Tibial artery (tissue), 4 donors: Measurements from ENCODE around the gene URI1.
A peak's percentile ranks its signal among the peaks of the same experiment; 100 is the strongest.

Experiments
- DNase-seq, 2 donors: peaks; one replicate each; pipeline ENCODE4 v3.0.0-alpha.2; 2019
- H3K27ac ChIP-seq, 2 donors: fragments of 200-600 bp; sonication (generic) in 1 of 2; 1 replicate in 1 of 2; 2 replicates in 1 of 2; pipeline ENCODE4 v1.5.1; 2018 to 2019; ENCODE audit warnings: mild to moderate bottlenecking in 1 of 2
- H3K27me3 ChIP-seq, 2 donors: fragments of 200-600 bp; sonication (generic) in 1 of 2; one replicate each; pipeline versions ENCODE4 v1.5.1 to v1.6.0; 2016 to 2019
- H3K36me3 ChIP-seq, 3 donors: fragments of 200-600 bp; sonication (generic) in 2 of 3; one replicate each; pipeline ENCODE4 v1.5.1; 2016 to 2019; ENCODE audit warnings: mild to moderate bottlenecking in 2 of 3
- H3K4me1 ChIP-seq, 4 donors: fragments of 200-600 bp; sonication (generic) in 2 of 4; 1 replicate in 3 of 4; 2 replicates in 1 of 4; pipeline ENCODE4 v1.5.1; 2016 to 2019
- H3K4me3 ChIP-seq, 2 donors: fragments of 200-600 bp; sonication (generic) in 1 of 2; 1 replicate in 1 of 2; 2 replicates in 1 of 2; pipeline ENCODE4 v1.5.1; 2018 to 2019; ENCODE audit warnings: mild to moderate bottlenecking in 2 of 2
- H3K9me3 ChIP-seq, 3 donors: fragments of 200-600 bp; sonication (generic) in 1 of 3; one replicate each; pipeline ENCODE4 v1.5.1; 2016 to 2019
- CTCF ChIP-seq, 2 experiments: fragments of 200-600 bp in 1 of 2; fragments of 450-650 bp in 1 of 2; IDR thresholded peaks; one replicate each; pipeline ENCODE4 v1.5.1; 2017 to 2019; ENCODE audit warnings: antibody characterized with exemption in 2 of 2, mild to moderate bottlenecking in 1 of 2, moderate library complexity in 1 of 2
- intact Hi-C: fragments of 100-400 bp; cut with DNase I; formaldehyde crosslinking; loops from one replicate; pipeline ENCODE4 v1.15.0; 2023; ENCODE audit warnings: low total_unique reads

The URI1 gene, protein sequence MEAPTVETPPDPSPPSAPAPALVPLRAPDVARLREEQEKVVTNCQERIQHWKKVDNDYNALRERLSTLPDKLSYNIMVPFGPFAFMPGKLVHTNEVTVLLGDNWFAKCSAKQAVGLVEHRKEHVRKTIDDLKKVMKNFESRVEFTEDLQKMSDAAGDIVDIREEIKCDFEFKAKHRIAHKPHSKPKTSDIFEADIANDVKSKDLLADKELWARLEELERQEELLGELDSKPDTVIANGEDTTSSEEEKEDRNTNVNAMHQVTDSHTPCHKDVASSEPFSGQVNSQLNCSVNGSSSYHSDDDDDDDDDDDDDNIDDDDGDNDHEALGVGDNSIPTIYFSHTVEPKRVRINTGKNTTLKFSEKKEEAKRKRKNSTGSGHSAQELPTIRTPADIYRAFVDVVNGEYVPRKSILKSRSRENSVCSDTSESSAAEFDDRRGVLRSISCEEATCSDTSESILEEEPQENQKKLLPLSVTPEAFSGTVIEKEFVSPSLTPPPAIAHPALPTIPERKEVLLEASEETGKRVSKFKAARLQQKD

DNA sequence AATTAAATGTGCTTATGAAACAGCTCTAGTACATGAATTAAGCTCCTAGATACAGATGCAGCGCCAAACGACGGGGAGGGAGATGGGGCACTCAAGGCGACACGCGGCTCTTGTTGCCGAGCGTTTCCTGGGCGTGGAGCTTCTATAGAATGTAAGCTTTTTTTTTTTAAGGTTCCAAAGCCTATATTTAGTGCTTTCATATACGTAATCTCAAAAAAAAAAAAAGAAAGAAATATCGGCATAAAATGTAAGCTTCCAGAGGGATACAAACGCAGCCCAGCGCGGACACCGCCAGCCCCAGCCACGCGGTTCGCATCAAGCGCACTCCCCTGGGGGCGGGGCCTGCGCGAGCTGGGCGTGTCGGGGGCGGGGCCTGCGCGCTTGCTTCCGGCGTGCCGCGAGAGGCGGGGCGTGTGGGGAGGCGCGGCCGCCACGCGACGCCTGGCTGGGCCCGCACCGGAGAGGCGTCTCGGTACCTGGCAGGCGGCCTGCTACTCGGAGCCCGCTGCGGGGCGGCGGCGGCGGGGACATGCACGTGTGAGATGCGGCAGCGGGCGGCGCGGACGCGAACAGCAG is at the start of gene URI1:
Gene URI1 (plus strand): TSS at position 412 of the 576 bp plus-strand sequence. CDS start 309 bp downstream, outside the sequence.
- intact Hi-C loops, result loop anchor here (2.0 kb wide), 1 partner anchor 229 kb away; no protein-coding TSS in a partner anchor
- DNase-seq, result peak; percentile 84 to 95

DNA sequence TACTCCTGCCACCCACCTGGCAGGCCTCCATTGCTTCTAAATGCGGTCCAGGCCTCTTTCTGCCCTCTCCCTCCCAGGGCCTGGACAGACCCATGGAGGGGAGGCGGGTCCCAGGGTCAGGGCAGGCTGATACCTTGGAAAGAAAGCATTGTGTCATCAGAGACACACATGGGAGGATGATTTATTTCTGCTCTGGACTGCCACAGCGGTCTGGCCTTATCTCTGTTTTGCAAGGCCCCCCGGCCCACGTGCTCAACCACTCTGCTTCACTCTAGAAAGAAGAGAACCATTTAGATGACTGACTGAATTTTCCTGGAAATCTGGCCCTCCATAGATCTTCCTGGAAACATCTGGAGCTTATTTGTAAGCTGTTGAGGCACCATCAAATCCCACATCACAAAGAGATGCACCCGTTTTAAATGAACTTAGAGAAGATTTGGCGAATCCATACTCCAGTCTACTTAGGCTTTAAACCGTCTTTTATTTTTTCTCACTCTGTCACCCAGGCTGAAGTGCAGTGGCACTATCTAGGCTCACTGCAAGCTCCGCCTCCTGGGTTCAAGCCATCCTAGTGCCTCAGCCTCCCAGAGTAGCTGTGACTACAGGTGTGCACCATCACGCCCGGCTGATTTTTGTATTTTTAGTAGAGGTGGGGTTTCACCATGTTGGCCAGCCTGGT is 48.3 kb upstream of the URI1 start:
- Histone ChIP-seq H3K27ac (no peak overlapping the region), H3K4me1 (no peaks in the 10 kb centered on the region), H3K4me3 (no peak overlapping the region), H3K9me3 (no peaks in the 10 kb centered on the region), H3K27me3 (peaks cover 0 to 5% of the 10 kb centered on the region in 2 donors), H3K36me3 (no peaks in the 10 kb centered on the region)
- peak in 1 of 2 donors; percentile 5 for DNase-seq
- no peak for TF ChIP-seq CTCF (IDR thresholded peaks at IDR 0.05)
- intact Hi-C loops, result no loop called here

More for the DNA sequence above, at the start of gene URI1:
- Histone ChIP-seq H3K9me3 (peaks cover 0 to 4% (median 0%) of the 10 kb centered on the region in 3 donors), H3K27ac (peak within 1 kb of the TSS; percentile 75), H3K36me3 (no peaks in the 10 kb centered on the region), H3K27me3 (peaks cover 0 to 2% of the 10 kb centered on the region in 2 donors), H3K4me3 (peak within 1 kb of the TSS; percentile 72 to 81), H3K4me1 (peaks cover 0 to 43% (median 17%) of the 10 kb centered on the region in 4 donors)
- TF ChIP-seq CTCF (IDR thresholded peaks at IDR 0.05), result no peak

DNA sequence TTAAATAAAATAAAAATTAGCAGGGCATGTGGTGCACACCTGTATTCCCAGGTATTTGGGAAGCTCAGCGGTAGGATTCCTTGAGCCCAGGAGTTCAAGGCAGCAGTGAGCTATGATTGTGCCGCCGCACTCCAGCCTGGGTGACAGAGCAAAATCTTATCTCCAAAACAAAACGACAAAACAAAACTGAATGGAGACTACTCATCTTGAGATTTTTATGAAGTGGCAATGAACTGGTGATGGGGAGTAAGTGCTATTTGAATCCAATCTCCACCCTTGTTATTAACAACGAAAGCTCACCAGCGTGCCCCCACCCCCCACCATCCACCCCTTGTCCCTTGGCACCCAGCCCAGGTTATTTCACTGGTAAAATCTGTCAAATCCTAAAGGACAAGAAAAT is 45.2 kb upstream of the URI1 start:
- no peak for TF ChIP-seq CTCF (IDR thresholded peaks at IDR 0.05)
- H3K36me3 ChIP-seq, result no peaks in the 10 kb centered on the region
- H3K4me1 ChIP-seq, result no peaks in the 10 kb centered on the region
- peaks cover 0 to 5% of the 10 kb centered on the region in 2 donors for H3K27me3 ChIP-seq
- H3K4me3 ChIP-seq, result no peak overlapping the region
- H3K9me3 ChIP-seq, result no peaks in the 10 kb centered on the region
- DNase-seq, result no peak
- intact Hi-C loops, result no loop called here
- H3K27ac ChIP-seq, result no peak overlapping the region

DNA sequence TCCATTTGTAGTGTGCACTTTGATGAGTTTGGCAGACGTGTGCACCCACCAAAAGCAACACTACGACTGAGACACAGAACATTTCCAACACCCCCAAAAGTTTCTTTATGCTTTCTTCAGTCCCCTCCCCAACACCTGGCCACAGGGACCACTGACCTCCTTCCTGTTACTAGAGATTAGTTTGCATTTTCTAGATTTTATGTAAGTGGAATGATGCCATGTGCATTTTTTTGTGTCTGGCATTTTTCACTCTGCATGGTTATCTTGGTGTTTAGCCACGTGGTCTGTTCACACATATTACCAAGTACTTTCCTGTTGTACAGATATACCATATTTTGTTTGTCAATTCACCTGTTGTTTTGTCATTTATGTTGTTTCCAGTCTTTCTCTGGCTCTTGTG is 44.6 kb upstream of the URI1 start:
- no peak for DNase-seq
- Histone ChIP-seq H3K4me1 (no peaks in the 10 kb centered on the region), H3K36me3 (no peaks in the 10 kb centered on the region), H3K27ac (no peak overlapping the region), H3K4me3 (no peak overlapping the region), H3K9me3 (no peaks in the 10 kb centered on the region), H3K27me3 (peaks cover 0 to 5% of the 10 kb centered on the region in 2 donors)
- intact Hi-C loops, result no loop called here
- no peak for TF ChIP-seq CTCF (IDR thresholded peaks at IDR 0.05)

GRCh38 chr19:29904017-29904416 is 38.0 kb upstream of the URI1 start:
- H3K9me3 ChIP-seq, result peaks cover 0 to 6% (median 0%) of the 10 kb centered on the region in 3 donors
- no peak overlapping the region for H3K27ac ChIP-seq
- H3K4me3 ChIP-seq, result no peak overlapping the region
- no peaks in the 10 kb centered on the region for H3K4me1 ChIP-seq
- H3K27me3 ChIP-seq, result peaks cover 0 to 11% of the 10 kb centered on the region in 2 donors
- DNase-seq, result no peak
- TF ChIP-seq CTCF (IDR thresholded peaks at IDR 0.05), result no peak
- intact Hi-C loops, result no loop called here
- no peaks in the 10 kb centered on the region for H3K36me3 ChIP-seq
